IMR-90 (cell line): ENCODE data around the gene HAND1.

Experiments used
- BHLHE40 ChIP-seq: fragments of 150-350 bp; IDR thresholded peaks from 2 replicates; pipeline ENCODE4 v1.6.1; 2016; ENCODE audit warnings: mild to moderate bottlenecking, low read depth, low read length
- CEBPB ChIP-seq: IDR thresholded peaks from 2 replicates; pipeline ENCODE4 v1.6.1; 2012; ENCODE audit warnings: low read depth, low read length, improper control_type of control experiment
- CHD1 ChIP-seq: IDR thresholded peaks from 2 replicates; pipeline ENCODE4 v1.6.1; 2012; ENCODE audit warnings: low read depth, low read length, improper control_type of control experiment
- CTCF ChIP-seq: conservative IDR thresholded peaks from 2 replicates; pipeline ENCODE4 v1.5.1; 2012; ENCODE audit warnings: mild to moderate bottlenecking, low read depth, low read length, improper control_type of control experiment
- ELK1 ChIP-seq: fragments of 150-350 bp; IDR thresholded peaks from 2 replicates; pipeline ENCODE4 v1.6.1; 2016; ENCODE audit warnings: low read depth, mild to moderate bottlenecking, low read length, moderate library complexity, borderline replicate concordance
- FOS ChIP-seq: fragments of 150-350 bp; IDR thresholded peaks from 2 replicates; pipeline ENCODE4 v1.6.1; 2016; ENCODE audit warnings: low read depth, low read length
- MAFK ChIP-seq: IDR thresholded peaks from 2 replicates; pipeline ENCODE4 v1.6.1; 2012; ENCODE audit warnings: low read depth, low read length, improper control_type of control experiment
- MAZ ChIP-seq: IDR thresholded peaks from 2 replicates; pipeline ENCODE4 v1.6.1; 2012; ENCODE audit warnings: low read depth, mild to moderate bottlenecking, low read length, improper control_type of control experiment, moderate library complexity, borderline replicate concordance
- MXI1 ChIP-seq: IDR thresholded peaks from 2 replicates; pipeline ENCODE4 v1.6.1; 2012; ENCODE audit warnings: low read depth, mild to moderate bottlenecking, low read length, moderate library complexity, borderline replicate concordance
- POLR2A ChIP-seq: IDR thresholded peaks from 2 replicates; pipeline ENCODE4 v1.6.1; 2012; ENCODE audit warnings: mild to moderate bottlenecking, low read depth, low read length
- RFX5 ChIP-seq: IDR thresholded peaks from 2 replicates; pipeline ENCODE4 v1.8.0; 2012; ENCODE audit warnings: low read depth, mild to moderate bottlenecking, low read length, moderate library complexity
- SMC3 ChIP-seq: fragments of 150-350 bp; IDR thresholded peaks from 2 replicates; pipeline ENCODE4 v1.6.1; 2016; ENCODE audit warnings: low read depth, mild to moderate bottlenecking, antibody characterized with exemption, low read length, moderate library complexity
- TF ChIP-seq, protein P1 (sequence below): fragments of 150-350 bp; IDR thresholded peaks from 2 replicates; pipeline ENCODE4 v1.6.1; 2017; ENCODE audit warnings: mild to moderate bottlenecking, antibody characterized with exemption, low read length, low read depth

DNA sequence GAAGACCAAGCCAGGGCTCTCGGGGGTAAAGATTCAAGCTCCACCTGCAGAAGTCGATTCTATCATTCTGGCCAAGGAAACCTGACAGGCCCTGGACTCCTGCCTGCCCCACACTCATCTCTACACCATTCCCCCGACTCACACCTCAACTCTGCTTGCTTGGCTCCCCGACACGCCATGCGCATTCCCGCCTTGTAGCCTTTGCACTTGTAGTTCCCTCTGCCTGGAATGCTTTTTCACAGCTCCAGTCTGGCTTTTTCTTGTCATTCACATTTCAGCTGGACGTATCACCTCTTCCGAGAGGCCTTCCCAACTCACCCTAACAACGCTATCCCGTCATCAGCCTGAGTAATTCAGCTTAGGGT lies 28.7 kb upstream of the HAND1 start:
- no peak for TF ChIP-seq POLR2A
- no peak for TF ChIP-seq CTCF
- TF ChIP-seq MXI1: no peak
- TF ChIP-seq, protein P1, sequence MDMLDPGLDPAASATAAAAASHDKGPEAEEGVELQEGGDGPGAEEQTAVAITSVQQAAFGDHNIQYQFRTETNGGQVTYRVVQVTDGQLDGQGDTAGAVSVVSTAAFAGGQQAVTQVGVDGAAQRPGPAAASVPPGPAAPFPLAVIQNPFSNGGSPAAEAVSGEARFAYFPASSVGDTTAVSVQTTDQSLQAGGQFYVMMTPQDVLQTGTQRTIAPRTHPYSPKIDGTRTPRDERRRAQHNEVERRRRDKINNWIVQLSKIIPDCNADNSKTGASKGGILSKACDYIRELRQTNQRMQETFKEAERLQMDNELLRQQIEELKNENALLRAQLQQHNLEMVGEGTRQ: no peak
- no peak for TF ChIP-seq MAFK
- no peak for TF ChIP-seq CEBPB
- TF ChIP-seq MAZ: no peak
- TF ChIP-seq ELK1: no peak
- TF ChIP-seq CHD1: no peak
- TF ChIP-seq SMC3: no peak
- no peak for TF ChIP-seq BHLHE40
- TF ChIP-seq RFX5: no peak
- no peak for TF ChIP-seq FOS
